Retinal pigment epithelial cell (primary cell): ENCODE results near the gene PHGDH.

Experiments used
- DNase-seq: peaks from one replicate; pipeline ENCODE4 v3.0.0-alpha.2; 2010; ENCODE audit warnings: low read depth
- H3K4me3 ChIP-seq: 2 replicates; pipeline ENCODE4 v1.5.1; 2011; ENCODE audit warnings: mild to moderate bottlenecking, low read length, control low read depth, moderate library complexity
- CTCF ChIP-seq: conservative IDR thresholded peaks from 2 replicates; pipeline ENCODE4 v1.5.1; 2011; ENCODE audit warnings: low read depth, low read length, control low read depth, inconsistent platforms

Gene PHGDH

DNA sequence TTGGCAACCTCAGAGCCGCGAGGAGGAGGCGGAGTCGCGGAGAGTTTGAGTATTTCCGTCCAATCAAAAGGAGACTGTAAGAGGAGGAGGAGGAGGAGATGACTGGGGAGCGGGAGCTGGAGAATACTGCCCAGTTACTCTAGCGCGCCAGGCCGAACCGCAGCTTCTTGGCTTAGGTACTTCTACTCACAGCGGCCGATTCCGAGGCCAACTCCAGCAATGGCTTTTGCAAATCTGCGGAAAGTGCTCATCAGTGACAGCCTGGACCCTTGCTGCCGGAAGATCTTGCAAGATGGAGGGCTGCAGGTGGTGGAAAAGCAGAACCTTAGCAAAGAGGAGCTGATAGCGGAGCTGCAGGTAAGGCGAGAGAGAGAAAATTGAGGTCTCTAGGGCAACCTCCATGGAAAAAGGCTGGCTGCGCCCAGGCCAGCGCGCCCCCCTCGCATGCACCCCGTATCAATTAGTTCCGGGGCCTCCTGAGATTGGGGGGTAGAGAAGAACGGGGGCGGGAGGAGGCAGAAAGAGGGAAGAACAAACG, at the start of gene PHGDH:
Gene PHGDH, plus strand, starts transcription at position 131 of the 538 bp plus-strand sequence. Its CDS starts 89 bp downstream, at position 220.
- peak; percentile 54 for DNase-seq
- H3K4me3 ChIP-seq, result peak within 1 kb of the TSS; percentile 73
- TF ChIP-seq CTCF, result no peak

GRCh38 chr1:119662034-119662437, 49.7 kb upstream of the PHGDH start:
- no peak overlapping the region for H3K4me3 ChIP-seq
- no peak for TF ChIP-seq CTCF
- DNase-seq, result no peak

- TF ChIP-seq CTCF, result no peak
- no peak for DNase-seq
These were observed 47.7 kb upstream of the PHGDH start for GRCh38 chr1:119664067-119664466.

DNA sequence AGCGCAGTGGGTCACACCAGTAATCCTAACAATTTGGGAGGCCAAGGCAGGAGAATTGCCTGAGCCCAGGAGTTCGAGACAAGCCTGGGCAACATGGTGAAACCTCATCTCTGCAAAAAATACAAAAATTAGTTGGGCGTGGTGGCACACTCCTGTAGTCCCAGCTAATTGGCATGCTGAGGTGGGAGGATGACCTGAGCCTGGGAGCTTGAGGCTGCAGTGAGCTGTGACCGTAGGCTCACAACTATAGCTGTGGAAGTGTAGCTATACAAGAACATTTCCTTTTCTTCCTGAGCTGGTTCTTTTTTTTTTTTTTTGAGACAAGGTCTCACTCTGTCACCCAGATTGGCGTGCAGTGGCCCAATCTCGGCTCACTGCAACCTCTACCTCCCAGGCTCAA, 44.6 kb upstream of the PHGDH start:
- no peak for DNase-seq
- no peak for TF ChIP-seq CTCF
- H3K4me3 ChIP-seq, result no peak overlapping the region

More at GRCh38 chr1:119664067-119664466, 47.7 kb upstream of the PHGDH start:
- H3K4me3 ChIP-seq, result no peak overlapping the region

- H3K4me3 ChIP-seq, result no peak overlapping the region
- no peak for DNase-seq
- no peak for TF ChIP-seq CTCF
These were observed 40.8 kb upstream of the PHGDH start for GRCh38 chr1:119670898-119671297.

- peak; percentile 21 for DNase-seq
- H3K4me3 ChIP-seq, result no peak overlapping the region
- TF ChIP-seq CTCF, result no peak
These were observed 38.4 kb upstream of the PHGDH start for GRCh38 chr1:119673171-119673940.

DNA sequence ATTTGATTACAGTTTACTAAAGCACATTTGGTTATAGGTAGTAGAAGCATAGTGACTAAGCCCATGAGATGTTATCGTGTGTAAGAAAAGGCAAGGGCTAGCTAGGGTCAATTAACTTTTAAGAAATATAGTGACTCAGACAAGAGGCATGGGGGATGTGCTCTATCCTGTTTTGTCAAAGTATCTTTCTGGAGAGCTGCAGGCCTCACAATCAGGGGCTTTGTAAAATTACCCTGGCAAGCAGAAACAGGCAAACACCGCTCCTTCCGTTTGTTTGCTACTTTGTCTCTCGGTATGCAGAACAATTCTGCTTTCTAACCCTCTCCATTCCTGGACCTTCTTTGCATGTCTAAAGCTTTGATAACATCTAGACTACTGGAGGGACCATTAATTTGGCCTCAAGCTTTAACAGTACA, 37.6 kb upstream of the PHGDH start:
- no peak for TF ChIP-seq CTCF
- H3K4me3 ChIP-seq, result no peak overlapping the region
- peak; percentile 18 for DNase-seq
